HepG2 (cell line): ENCODE data around the gene FHL1. TPM values are rescaled to one million over a fixed set of nuclear protein-coding genes. Genes with fewer than 3 reads are reported as not detected.

Source experiments
- ATAC-seq: fragments of 200-7000 bp; cut with Tn5 transposase; 3 replicates; pipeline ENCODE4 v1.9.1; 2020; ENCODE audit warnings: mild to moderate bottlenecking, moderate library complexity
- BruUV-seq: library from RNA; stranded (reverse); fragments of 400-500 nt; replicated peaks from 2 replicates; lab custom pipeline; 2021; lab: Mats Ljungman, UMichigan
- CTCF ChIA-PET: fragments of 300-600 bp; formaldehyde crosslinking; extraction: SDS; loops from one replicate; lab custom pipeline; 2021; ENCODE audit warnings: low total read pairs, inconsistent platforms, low intra/inter-chr PET ratio; lab: Yijun Ruan, JAX
- POLR2A ChIA-PET: fragments of 350-600 bp; sonication (Branson Sonifier 250); formaldehyde crosslinking; loops from one replicate; lab custom pipeline; 2020; ENCODE audit warnings: antibody characterized with exemption, inconsistent platforms; lab: Yijun Ruan, JAX
- DNase-seq: peaks from one replicate; pipeline ENCODE4 v3.0.0-alpha.2; 2015; ENCODE audit warnings: low spot score
- FAIRE-seq: peaks from 3 replicates; lab custom pipeline; 2011; peaks lifted over from hg19 to GRCh38; lab: Jason Lieb, UNC
- H2AFZ ChIP-seq: one replicate; pipeline ENCODE4 v1.6.1; 2011; ENCODE audit warnings: low read length, inconsistent platforms
- H3K27ac ChIP-seq: fragments of 300-600 bp; 3 replicates; pipeline ENCODE4 v1.8.0; 2011; ENCODE audit warnings: mixed run types, mild to moderate bottlenecking, mixed read lengths, low read length, inconsistent platforms; ENCODE audit not compliant: insufficient read depth; ENCODE audit errors: extremely low read length
- H3K27me3 ChIP-seq, 2 experiments: fragments of 200-600 bp in 1 of 2; 2 replicates in 1 of 2; 3 replicates in 1 of 2; pipeline versions ENCODE4 v1.6.0 to v1.8.0; 2011; ENCODE audit warnings: low read length in 2 of 2, mild to moderate bottlenecking in 2 of 2, moderate library complexity in 2 of 2, inconsistent platforms in 1 of 2; ENCODE audit not compliant: insufficient read depth in 2 of 2, control insufficient read depth in 1 of 2
- H3K36me3 ChIP-seq, 2 experiments: fragments of 200-600 bp in 1 of 2; replicated peaks in 1 of 2; 2 replicates in 1 of 2; 3 replicates in 1 of 2; pipeline versions ENCODE4 v1.5.1 to v1.8.0; 2011; ENCODE audit warnings: low read length in 2 of 2, inconsistent platforms in 1 of 2; ENCODE audit not compliant: insufficient read depth in 2 of 2, control insufficient read depth in 1 of 2
- H3K4me1 ChIP-seq: 2 replicates; pipeline ENCODE4 v1.5.1; 2012; ENCODE audit warnings: low read length, inconsistent platforms; ENCODE audit not compliant: insufficient read depth
- H3K4me2 ChIP-seq: 2 replicates; pipeline ENCODE4 v1.6.0; 2011; ENCODE audit warnings: low read depth, low read length, inconsistent platforms
- H3K4me3 ChIP-seq, 3 experiments: fragments of 200-600 bp in 1 of 3; sonication (generic), shearing (Covaris generic) in 1 of 3; replicated peaks in 1 of 3; 2 replicates each; pipeline ENCODE4 v1.5.1; 2011 to 2016; ENCODE audit warnings: low read length in 3 of 3, inconsistent platforms in 2 of 3, low read depth in 2 of 3, mild to moderate bottlenecking in 2 of 3, control low read depth in 1 of 3, mixed read lengths in 1 of 3; ENCODE audit not compliant: insufficient read depth in 1 of 3
- H3K79me2 ChIP-seq: one replicate; pipeline ENCODE4 v1.6.1; 2011; ENCODE audit warnings: low read length, inconsistent platforms; ENCODE audit not compliant: insufficient read depth
- H3K9ac ChIP-seq: 2 replicates; pipeline ENCODE4 v1.6.0; 2011; ENCODE audit warnings: mild to moderate bottlenecking, low read depth, low read length, inconsistent platforms; ENCODE audit not compliant: insufficient read depth
- H3K9me3 ChIP-seq: 2 replicates; pipeline ENCODE4 v1.5.1; 2012; ENCODE audit warnings: mild to moderate bottlenecking, low read length
- H4K20me1 ChIP-seq: 2 replicates; pipeline ENCODE4 v1.6.0; 2011; ENCODE audit warnings: inconsistent platforms, mild to moderate bottlenecking, low read length, moderate library complexity; ENCODE audit not compliant: insufficient read depth
- MAFF ChIP-seq: IDR thresholded peaks from 2 replicates; pipeline ENCODE4 v1.6.1; 2011; ENCODE audit warnings: low read depth, low read length, improper control_type of control experiment
- MAFK ChIP-seq, 2 experiments: IDR thresholded peaks in 1 of 2; conservative IDR thresholded peaks in 1 of 2; 2 replicates each; pipeline ENCODE4 v1.6.1; 2011; ENCODE audit warnings: improper control_type of control experiment in 2 of 2, low read length in 2 of 2
- in situ Hi-C: cut with HindIII; loops from 2 replicates; pipeline ENCODE4 v1.10.0; 2017; ENCODE audit warnings: low pct_unique_long_range_greater_than_20kb; ENCODE audit not compliant: extremely low pct_ligation_motif_present
- intact Hi-C: fragments of 100-400 bp; cut with micrococcal nuclease; formaldehyde crosslinking; loops from one replicate; pipeline ENCODE4 v1.10.0; 2022; ENCODE audit not compliant: unreplicated experiment
- polyA plus RNA-seq, 8 experiments: library from polyadenylated mRNA; depleted of rRNA in 3 of 8; stranded (reverse) in 7 of 8; unstranded in 1 of 8; fragments of >200 nt; fragmentation: Illumina TruSeq in 4 of 8; extraction: Trizol in 4 of 8; gene quantifications; 2 replicates each; pipeline versions ENCODE4 v1.2.1 to v1.2.3, GENCODE V29; 2011 to 2016; ENCODE audit warnings: low read depth in 4 of 8, missing spikeins in 1 of 8, mixed read lengths in 1 of 8; ENCODE audit not compliant: insufficient read depth in 1 of 8
- total RNA-seq, 5 experiments: library from RNA; depleted of rRNA; stranded (reverse); fragments of >200 nt; fragmentation: Illumina TruSeq; extraction: Trizol; gene quantifications; 2 replicates each; pipeline ENCODE4 v1.2.3, GENCODE V29; 2016; ENCODE audit warnings: low read depth in 1 of 5
- TF ChIP-seq, protein P1 (sequence below): sonication (generic); formaldehyde crosslinking; IDR thresholded peaks from 2 replicates; pipeline ENCODE4 v1.5.1; 2020; ENCODE audit warnings: mild to moderate bottlenecking, missing genetic modification reagents, borderline replicate concordance

The FHL1 gene
- total and polyA plus RNA-seq, 2 of the 13 experiments (the other 11 are each of a cell fraction or from before 2014, with no cell fraction given), result 0.33 TPM; not detected in 1

DNA sequence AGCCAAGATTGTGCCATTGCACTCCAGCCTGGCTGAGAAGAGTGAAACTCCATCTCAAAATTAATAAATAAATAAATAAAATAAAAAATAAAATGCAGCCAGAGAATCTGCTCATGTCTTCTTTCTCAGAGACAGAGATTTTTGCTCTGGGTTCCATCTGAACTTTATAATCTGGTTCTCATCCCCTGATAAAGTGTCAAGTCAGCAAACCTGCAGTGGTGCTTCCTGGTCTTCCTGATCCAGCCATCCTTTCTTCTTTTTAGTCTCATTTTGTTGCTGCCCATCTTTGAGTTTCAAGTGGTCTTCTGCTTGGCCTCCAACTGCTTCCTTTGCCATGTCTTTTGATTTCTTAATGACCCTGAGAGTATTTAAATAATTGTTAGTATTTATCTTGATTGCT, 79.7 kb downstream of the FHL1 start:
- no peak for FAIRE-seq
- in situ Hi-C loops (no loop called here), intact Hi-C loops (no loop called here)
- no TSS peak for BruUV-seq
- Histone ChIP-seq H3K9ac (no peak overlapping the region), H3K79me2 (no peaks in the 10 kb centered on the region), H3K4me3 (no peak overlapping the region), H3K27ac (no peak overlapping the region), H4K20me1 (no peaks in the 10 kb centered on the region), H2AFZ (no peak overlapping the region), H3K4me2 (no peak overlapping the region), H3K9me3 (no peaks in the 10 kb centered on the region), H3K36me3 (no peaks in the 10 kb centered on the region)
- CTCF ChIA-PET, result no interaction called here
- DNase-seq, result no peak
- TF ChIP-seq MAFK (conservative IDR thresholded peaks at IDR 0.05 in 1 of 2, IDR thresholded peaks at IDR 0.05 in 1 of 2; ENCODE audit: low read length in 2 of 2) (peak; percentile 70 to 92), MAFF (peak; percentile 90)
- TF ChIP-seq, protein P1, sequence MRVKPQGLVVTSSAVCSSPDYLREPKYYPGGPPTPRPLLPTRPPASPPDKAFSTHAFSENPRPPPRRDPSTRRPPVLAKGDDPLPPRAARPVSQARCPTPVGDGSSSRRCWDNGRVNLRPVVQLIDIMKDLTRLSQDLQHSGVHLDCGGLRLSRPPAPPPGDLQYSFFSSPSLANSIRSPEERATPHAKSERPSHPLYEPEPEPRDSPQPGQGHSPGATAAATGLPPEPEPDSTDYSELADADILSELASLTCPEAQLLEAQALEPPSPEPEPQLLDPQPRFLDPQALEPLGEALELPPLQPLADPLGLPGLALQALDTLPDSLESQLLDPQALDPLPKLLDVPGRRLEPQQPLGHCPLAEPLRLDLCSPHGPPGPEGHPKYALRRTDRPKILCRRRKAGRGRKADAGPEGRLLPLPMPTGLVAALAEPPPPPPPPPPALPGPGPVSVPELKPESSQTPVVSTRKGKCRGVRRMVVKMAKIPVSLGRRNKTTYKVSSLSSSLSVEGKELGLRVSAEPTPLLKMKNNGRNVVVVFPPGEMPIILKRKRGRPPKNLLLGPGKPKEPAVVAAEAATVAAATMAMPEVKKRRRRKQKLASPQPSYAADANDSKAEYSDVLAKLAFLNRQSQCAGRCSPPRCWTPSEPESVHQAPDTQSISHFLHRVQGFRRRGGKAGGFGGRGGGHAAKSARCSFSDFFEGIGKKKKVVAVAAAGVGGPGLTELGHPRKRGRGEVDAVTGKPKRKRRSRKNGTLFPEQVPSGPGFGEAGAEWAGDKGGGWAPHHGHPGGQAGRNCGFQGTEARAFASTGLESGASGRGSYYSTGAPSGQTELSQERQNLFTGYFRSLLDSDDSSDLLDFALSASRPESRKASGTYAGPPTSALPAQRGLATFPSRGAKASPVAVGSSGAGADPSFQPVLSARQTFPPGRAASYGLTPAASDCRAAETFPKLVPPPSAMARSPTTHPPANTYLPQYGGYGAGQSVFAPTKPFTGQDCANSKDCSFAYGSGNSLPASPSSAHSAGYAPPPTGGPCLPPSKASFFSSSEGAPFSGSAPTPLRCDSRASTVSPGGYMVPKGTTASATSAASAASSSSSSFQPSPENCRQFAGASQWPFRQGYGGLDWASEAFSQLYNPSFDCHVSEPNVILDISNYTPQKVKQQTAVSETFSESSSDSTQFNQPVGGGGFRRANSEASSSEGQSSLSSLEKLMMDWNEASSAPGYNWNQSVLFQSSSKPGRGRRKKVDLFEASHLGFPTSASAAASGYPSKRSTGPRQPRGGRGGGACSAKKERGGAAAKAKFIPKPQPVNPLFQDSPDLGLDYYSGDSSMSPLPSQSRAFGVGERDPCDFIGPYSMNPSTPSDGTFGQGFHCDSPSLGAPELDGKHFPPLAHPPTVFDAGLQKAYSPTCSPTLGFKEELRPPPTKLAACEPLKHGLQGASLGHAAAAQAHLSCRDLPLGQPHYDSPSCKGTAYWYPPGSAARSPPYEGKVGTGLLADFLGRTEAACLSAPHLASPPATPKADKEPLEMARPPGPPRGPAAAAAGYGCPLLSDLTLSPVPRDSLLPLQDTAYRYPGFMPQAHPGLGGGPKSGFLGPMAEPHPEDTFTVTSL (CRISPR knock-in tag), result no peak
- TF ChIP-seq, all 625 proteins: peak for 2
- ATAC-seq, result no peak
- POLR2A ChIA-PET, result no interaction called here
- Histone ChIP-seq H3K27me3 (no peaks in the 10 kb centered on the region), H3K4me1 (no peaks in the 10 kb centered on the region)
